ENCODE results near the gene LCN10. TPM values are rescaled to one million over a fixed set of nuclear protein-coding genes. Genes with fewer than 3 reads are reported as not detected.

The LCN10 gene
- total and polyA plus RNA-seq, 9 of the 15 experiments (the other 6 are each of a cell fraction or from before 2014, with no cell fraction given): 0.10 to 0.21 (median 0.14) TPM; not detected in 6

DNA sequence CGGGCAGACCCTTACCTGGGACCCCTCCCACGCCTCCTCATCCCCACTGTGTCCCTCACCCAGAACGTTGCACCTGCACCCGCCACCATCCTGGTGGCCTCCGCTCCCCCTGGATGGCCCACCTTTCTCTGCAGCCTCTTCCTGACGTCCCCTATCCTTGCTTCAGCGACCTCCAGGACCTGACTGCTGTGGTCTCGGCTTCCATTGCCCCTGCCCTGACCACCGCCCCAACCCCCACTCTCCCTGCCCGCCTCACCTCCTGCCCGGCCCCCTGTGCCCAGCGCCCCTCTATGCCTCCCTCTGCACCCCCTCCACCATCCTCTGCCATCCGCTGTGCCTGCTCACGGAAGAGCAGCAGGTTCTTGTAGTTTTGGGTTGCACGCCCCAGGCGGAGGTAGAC is 2.2 kb downstream of the LCN10 start (continued):
- TF ChIP-seq EP300 (IDR thresholded peaks at IDR 0.05; ENCODE audit: low read length) (no peak), RBFOX2 (IDR thresholded peaks at IDR 0.05; ENCODE audit: low read depth, low read length) (no peak), ELF1 (tag; IDR thresholded peaks at IDR 0.05) (no peak), CREM (IDR thresholded peaks at IDR 0.05; ENCODE audit: low read depth) (no peak), ZKSCAN3 (CRISPR knock-in tag; IDR thresholded peaks at IDR 0.05) (no peak), BHLHE40 (IDR thresholded peaks at IDR 0.05; ENCODE audit: low read length) (no peak), MTF1 (CRISPR knock-in tag; IDR thresholded peaks at IDR 0.05; ENCODE audit: borderline replicate concordance) (no peak)

- no peak overlapping the region for H3K4me3 ChIP-seq
- no peaks in the 10 kb centered on the region for H4K20me1 ChIP-seq (replicated peaks; ENCODE audit: control insufficient read depth, insufficient read depth, low read length)
- DNase-seq (ENCODE audit: extremely low read depth in 1 of 4, low spot score in 3 of 4) (no peak), ATAC-seq (no peak), FAIRE-seq (no peak)
- H3K36me3 ChIP-seq (ENCODE audit: control insufficient read depth, insufficient read depth, low read length): no peaks in the 10 kb centered on the region
- H3K27ac ChIP-seq (ENCODE audit: extremely low read depth, low read depth, low read length): no peak overlapping the region
- no peaks in the 10 kb centered on the region for H3K79me2 ChIP-seq (ENCODE audit: control insufficient read depth, insufficient read depth, low read length)
- H3K9ac ChIP-seq (ENCODE audit: insufficient read depth in 1 of 2, low read depth in 2 of 2, low read length in 2 of 2): peak overlapping the region in 1 of 2 experiments; percentile 48; a peak in 1 of 4 replicates
- BruUV-seq (replicated peaks): no TSS peak
- ChIA-PET CTCF (ENCODE audit: low intra/inter-chr PET ratio) (no interaction called here), POLR2A (interaction anchor here (0.7 to 2.2 kb wide), 2 partner anchors 11 to 12 kb away, joined by 3 to 13 read pairs; no protein-coding TSS in a partner anchor)
- in situ Hi-C loops (cut with MboI): no loop called here
- peaks cover 0 to 5% of the 10 kb centered on the region in 2 experiments; a peak in 3 of 5 replicates for H3K27me3 ChIP-seq (ENCODE audit: control insufficient read depth in 2 of 2, insufficient read depth in 2 of 2, low read length in 2 of 2)
- intact Hi-C loops (cut with micrococcal nuclease): no loop called here
- H2AFZ ChIP-seq (ENCODE audit: low read depth, low read length): no peak overlapping the region
- H3K9me3 ChIP-seq (replicated peaks; ENCODE audit: control insufficient read depth, insufficient read depth, low read depth, low read length): no peaks in the 10 kb centered on the region
- H3K4me2 ChIP-seq (ENCODE audit: insufficient read depth, low read length): no peak overlapping the region
- H3K9me1 ChIP-seq (ENCODE audit: control insufficient read depth, insufficient read depth, low read length): no peaks in the 10 kb centered on the region
- peaks cover 9 to 72% of the 10 kb centered on the region in 2 experiments; a peak in 4 of 5 replicates for H3K4me1 ChIP-seq (replicated peaks in 1 of 2; ENCODE audit: control insufficient read depth in 2 of 2, insufficient read depth in 2 of 2, low read length in 2 of 2)
- 15% methylated on average over 10 of the region's 11 CpGs for WGBS (ENCODE audit: insufficient coverage, low coverage, missing lambda C conversion rate)
- TF ChIP-seq SIN3B (IDR thresholded peaks at IDR 0.05; ENCODE audit: low read depth) (no peak), PBX2 (CRISPR knock-in tag; IDR thresholded peaks at IDR 0.05; ENCODE audit: low read depth) (no peak), PBX2 (tag; conservative IDR thresholded peaks at IDR 0.05; ENCODE audit: low read depth) (no peak), MEIS2 (IDR thresholded peaks at IDR 0.05; ENCODE audit: partially characterized antibody) (no peak), BRCA1 (IDR thresholded peaks at IDR 0.05) (no peak), BRCA1 (CRISPR knock-in tag; IDR thresholded peaks at IDR 0.05) (no peak), ZNF707 (CRISPR knock-in tag; conservative IDR thresholded peaks at IDR 0.05) (no peak), XRCC3 (IDR thresholded peaks at IDR 0.05) (no peak), ZC3H11A (IDR thresholded peaks at IDR 0.05; ENCODE audit: low read depth, low read length) (no peak), JUN (IDR thresholded peaks at IDR 0.05; ENCODE audit: borderline replicate concordance, low read depth, low read length) (no peak), JUN (CRISPR knock-in tag; IDR thresholded peaks at IDR 0.05; ENCODE audit: borderline replicate concordance) (no peak), THRAP3 (IDR thresholded peaks at IDR 0.05; ENCODE audit: borderline replicate concordance) (no peak), CREB1 (IDR thresholded peaks at IDR 0.05) (no peak), CREB1 (CRISPR knock-in tag; IDR thresholded peaks at IDR 0.05) (no peak)
- TF ChIP-seq, protein P1, sequence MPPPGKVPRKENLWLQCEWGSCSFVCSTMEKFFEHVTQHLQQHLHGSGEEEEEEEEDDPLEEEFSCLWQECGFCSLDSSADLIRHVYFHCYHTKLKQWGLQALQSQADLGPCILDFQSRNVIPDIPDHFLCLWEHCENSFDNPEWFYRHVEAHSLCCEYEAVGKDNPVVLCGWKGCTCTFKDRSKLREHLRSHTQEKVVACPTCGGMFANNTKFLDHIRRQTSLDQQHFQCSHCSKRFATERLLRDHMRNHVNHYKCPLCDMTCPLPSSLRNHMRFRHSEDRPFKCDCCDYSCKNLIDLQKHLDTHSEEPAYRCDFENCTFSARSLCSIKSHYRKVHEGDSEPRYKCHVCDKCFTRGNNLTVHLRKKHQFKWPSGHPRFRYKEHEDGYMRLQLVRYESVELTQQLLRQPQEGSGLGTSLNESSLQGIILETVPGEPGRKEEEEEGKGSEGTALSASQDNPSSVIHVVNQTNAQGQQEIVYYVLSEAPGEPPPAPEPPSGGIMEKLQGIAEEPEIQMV (tag; conservative IDR thresholded peaks at IDR 0.05; ENCODE audit: low read depth): no peak
Measured at GRCh38 chr9:136740069-136740468, 2.7 kb downstream of the LCN10 start.
